Measurements from ENCODE around the gene TNP2. TPM values are rescaled to one million over a fixed set of nuclear protein-coding genes. Genes with fewer than 3 reads are reported as not detected.

Gene TNP2
- total RNA-seq, 1 donor from 2014 or later: not detected

DNA sequence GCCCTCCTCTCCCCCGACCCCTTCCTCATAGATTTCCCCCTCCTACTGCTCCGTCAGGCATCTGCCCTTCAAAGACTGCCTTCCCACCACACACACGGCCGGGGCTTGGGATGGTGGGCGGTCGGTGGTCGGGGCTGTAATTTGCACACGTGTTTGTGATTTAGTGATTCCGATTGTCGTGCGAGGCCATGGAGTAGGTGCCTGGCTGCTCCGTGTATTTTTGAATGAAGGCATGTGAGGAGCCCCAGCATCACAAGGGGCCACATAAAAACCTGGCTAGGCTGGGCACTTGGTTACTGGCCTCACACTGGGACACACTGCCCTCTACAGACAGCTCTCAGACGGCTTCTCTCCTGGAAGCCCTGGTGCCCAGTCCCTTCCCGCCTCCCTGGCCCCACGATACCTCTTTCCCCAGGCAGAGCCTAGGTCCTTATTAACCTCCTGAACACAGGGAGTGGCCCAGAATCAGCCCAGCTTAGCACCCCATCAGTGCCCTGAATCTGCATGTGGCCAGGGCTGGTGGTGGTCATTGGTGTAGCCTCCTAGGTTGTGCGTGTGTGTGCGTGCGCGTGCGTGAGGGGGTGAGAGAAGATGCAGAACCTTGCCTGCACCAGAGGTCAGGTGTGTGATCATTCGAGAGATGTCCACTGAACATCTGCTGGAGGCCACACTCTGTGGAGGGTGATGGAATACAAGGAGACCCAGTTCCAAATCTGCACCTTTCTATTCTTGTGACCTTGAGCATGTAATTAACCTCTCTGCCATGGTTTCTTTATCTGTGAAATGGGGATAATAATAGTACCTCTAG lies 11.8 kb downstream of the TNP2 start:
- intact Hi-C loops (cut with micrococcal nuclease): loop anchor here (5.0 to 10.0 kb wide), 2 partner anchors 97 to 285 kb away; no protein-coding TSS in a partner anchor
- H3K36me3 ChIP-seq: no peaks in the 10 kb centered on the region
- H3K4me1 ChIP-seq: peaks cover 58% of the 10 kb centered on the region
- H3K27me3 ChIP-seq (ENCODE audit: low read depth): no peaks in the 10 kb centered on the region
- peak overlapping the region; percentile 90 for H3K4me3 ChIP-seq
- peak overlapping the region; percentile 100 for H3K27ac ChIP-seq (replicated peaks)
- H3K9me3 ChIP-seq (replicated peaks): no peaks in the 10 kb centered on the region
- DNase-seq: peak; percentile 79
- peak; percentile 86 for TF ChIP-seq CTCF (IDR thresholded peaks at IDR 0.05; ENCODE audit: borderline replicate concordance)

DNA sequence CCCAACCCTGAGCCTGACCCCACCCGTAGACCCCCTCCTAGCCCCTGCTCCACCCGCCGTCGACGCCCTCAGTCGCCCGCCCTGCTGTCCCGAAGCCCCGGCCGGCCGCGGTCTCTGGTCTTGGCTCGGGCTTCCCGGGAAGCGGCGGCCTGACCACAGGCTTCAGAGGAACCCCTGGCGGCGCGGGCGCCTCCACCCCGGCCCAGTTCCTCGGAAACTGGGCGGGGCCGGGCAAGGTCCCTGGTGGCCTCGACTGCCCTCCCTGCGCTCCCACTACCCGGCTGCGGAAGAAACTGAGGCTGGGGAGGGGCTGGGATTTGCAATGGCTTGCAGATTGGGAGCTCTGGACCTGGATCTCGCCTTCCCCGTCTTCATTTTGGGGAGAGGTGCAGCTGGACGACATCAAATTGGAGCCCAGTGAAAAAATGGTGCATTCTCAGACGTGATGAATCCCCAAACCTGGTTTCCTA lies 12.4 kb downstream of the TNP2 start:
- TF ChIP-seq CTCF (IDR thresholded peaks at IDR 0.05; ENCODE audit: borderline replicate concordance): no peak

DNA sequence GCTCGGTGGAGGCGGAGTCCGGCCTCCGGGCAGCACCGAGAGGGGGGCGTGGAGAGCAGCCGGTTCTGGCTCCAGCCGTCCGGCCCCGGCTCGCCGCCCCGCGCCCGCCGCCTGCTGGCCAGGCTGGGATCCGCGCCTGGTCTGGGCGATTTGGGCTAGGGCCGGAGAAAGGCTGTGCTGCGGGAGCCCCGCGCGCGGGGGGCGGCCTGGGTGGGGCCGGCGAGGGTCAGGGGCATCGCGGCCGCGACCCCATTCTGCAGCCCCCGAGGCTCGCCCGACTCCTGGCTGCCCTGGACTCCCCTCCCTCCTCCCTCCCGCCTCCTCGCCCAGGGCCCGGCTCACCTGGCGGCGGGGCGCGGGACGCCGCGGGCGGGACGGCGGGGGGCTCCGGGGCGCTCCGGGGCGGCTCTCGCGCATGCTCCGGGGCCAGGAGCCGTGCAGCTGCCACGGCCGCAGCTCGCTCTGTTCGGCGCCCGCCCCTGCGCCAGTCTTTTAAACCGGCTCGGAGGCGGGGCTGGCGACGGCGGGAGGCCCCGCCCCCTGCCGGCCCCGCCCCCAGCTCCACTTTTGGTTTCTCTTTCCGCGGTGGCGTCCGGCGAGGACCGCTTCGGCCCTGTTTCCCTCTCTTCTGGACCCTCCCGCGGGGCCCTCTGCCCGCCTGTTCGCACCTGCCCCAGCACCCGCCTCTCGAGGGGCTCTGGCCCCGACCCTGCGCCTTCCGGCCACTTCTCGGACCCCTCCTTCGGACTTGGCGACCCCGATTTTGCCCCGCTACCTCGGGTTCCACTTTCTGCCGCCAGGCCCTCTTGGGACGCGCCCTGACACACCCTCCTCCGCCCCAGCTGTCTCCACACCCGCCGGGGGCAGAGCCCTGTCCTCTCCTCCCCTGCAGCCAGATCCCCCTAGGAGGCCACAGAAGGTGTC lies 13.1 kb downstream of the TNP2 start, which contains the start of gene SOCS1:
Gene SOCS1, minus strand, starts transcription at position 468 of the 924 bp plus-strand sequence. CDS start 726 bp downstream, outside the sequence.
- intact Hi-C loops (cut with micrococcal nuclease): loop anchor here (5.0 to 10.0 kb wide), 2 partner anchors 99 to 284 kb away; no protein-coding TSS in a partner anchor
- peak; percentile 87 for DNase-seq
- Histone ChIP-seq H3K27me3 (ENCODE audit: low read depth) (no peaks in the 10 kb centered on the region), H3K4me3 (peak within 1 kb of the TSS; percentile 90), H3K9me3 (replicated peaks) (no peaks in the 10 kb centered on the region), H3K36me3 (no peaks in the 10 kb centered on the region), H3K4me1 (peaks cover 58% of the 10 kb centered on the region), H3K27ac (replicated peaks) (peak within 1 kb of the TSS; percentile 100)
- TF ChIP-seq CTCF (IDR thresholded peaks at IDR 0.05; ENCODE audit: borderline replicate concordance): peak; percentile 94

More for the DNA sequence above, 12.4 kb downstream of the TNP2 start:
- peak; percentile 76 for DNase-seq
- peak overlapping the region; percentile 90 for H3K4me3 ChIP-seq
- no peaks in the 10 kb centered on the region for H3K27me3 ChIP-seq (ENCODE audit: low read depth)
- no peaks in the 10 kb centered on the region for H3K36me3 ChIP-seq
- intact Hi-C loops (cut with micrococcal nuclease): loop anchor here (5.0 to 10.0 kb wide), 2 partner anchors 98 to 284 kb away; no protein-coding TSS in a partner anchor
- H3K27ac ChIP-seq (replicated peaks): peak overlapping the region; percentile 100
- H3K4me1 ChIP-seq: peaks cover 58% of the 10 kb centered on the region
- H3K9me3 ChIP-seq (replicated peaks): no peaks in the 10 kb centered on the region

- DNase-seq: peak; percentile 33
- H3K27ac ChIP-seq (replicated peaks): peak overlapping the region; percentile 100
Observed at GRCh38 chr16:11254913-11255736, 14.0 kb downstream of the TNP2 start.

More at GRCh38 chr16:11254913-11255736, 14.0 kb downstream of the TNP2 start:
- intact Hi-C loops (cut with micrococcal nuclease): loop anchor here (5.0 to 10.0 kb wide), 2 partner anchors 100 to 283 kb away; no protein-coding TSS in a partner anchor
- Histone ChIP-seq H3K27me3 (ENCODE audit: low read depth) (no peaks in the 10 kb centered on the region), H3K9me3 (replicated peaks) (no peaks in the 10 kb centered on the region), H3K4me1 (peaks cover 58% of the 10 kb centered on the region), H3K4me3 (peak overlapping the region; percentile 90), H3K36me3 (no peaks in the 10 kb centered on the region)
- no peak for TF ChIP-seq CTCF (IDR thresholded peaks at IDR 0.05; ENCODE audit: borderline replicate concordance)
